ENCODE data around the gene FANK1. TPM values are rescaled to one million over a fixed set of nuclear protein-coding genes. Genes with fewer than 3 reads are reported as not detected.

FANK1 gene
- total RNA-seq, 2 experiments from 2014 or later: 0.25 TPM; not detected in 1

DNA sequence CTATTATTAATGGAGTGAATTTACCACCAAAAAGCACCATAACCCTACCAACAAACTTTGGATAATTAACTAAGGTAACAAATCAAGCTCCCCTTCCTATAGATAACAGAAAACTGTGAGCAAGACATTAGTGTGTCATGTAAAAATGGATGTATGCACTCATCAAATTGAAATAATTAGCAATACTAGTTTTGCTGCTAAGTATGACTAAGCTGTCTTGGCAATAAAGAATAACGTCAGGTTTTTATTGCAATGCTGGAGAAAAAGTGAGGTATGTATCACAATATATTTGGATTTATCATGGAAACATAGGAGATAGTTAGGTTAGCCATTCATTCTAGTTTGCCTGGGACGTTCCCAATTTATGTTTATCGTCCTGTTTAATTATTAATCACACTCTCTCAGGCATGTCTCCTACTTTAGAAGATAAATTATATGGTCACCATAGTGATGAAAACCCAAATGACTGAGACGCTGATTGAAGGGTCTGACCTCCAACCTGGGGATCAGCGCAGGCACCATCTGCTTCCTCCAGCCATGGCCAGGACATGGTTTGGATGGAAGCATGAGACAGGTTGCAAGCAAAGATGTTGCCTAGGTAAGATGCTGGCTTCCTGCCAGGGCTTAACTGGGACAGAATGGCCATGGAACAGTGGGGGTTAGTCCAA, 125.6 kb downstream of the FANK1 start:
- no peak overlapping the region for H3K4me3 Mint-ChIP-seq
- DNase-seq (no peak), ATAC-seq (ENCODE audit: poor library complexity) (no peak)
- H3K36me3 Mint-ChIP-seq (ENCODE audit: low read depth): no peaks in the 10 kb centered on the region
- no peaks in the 10 kb centered on the region for H3K4me1 ChIP-seq (ENCODE audit: insufficient read depth, low read length)
- no peaks in the 10 kb centered on the region for H3K27me3 Mint-ChIP-seq
- H3K27ac ChIP-seq (ENCODE audit: low read depth in 1 of 2, low read length in 2 of 2): no peak overlapping the region
- intact Hi-C loops (cut with DNase I, micrococcal nuclease): no loop called here
- no peak overlapping the region for H3K27ac Mint-ChIP-seq
- CTCF ChIA-PET: no interaction called here
- no peaks in the 10 kb centered on the region for H3K9me3 Mint-ChIP-seq
- no peaks in the 10 kb centered on the region for H3K4me1 Mint-ChIP-seq (ENCODE audit: low read depth)
- H3K4me3 ChIP-seq (ENCODE audit: low read length): no peak overlapping the region
- H3K36me3 ChIP-seq (ENCODE audit: insufficient read depth, low read length): no peaks in the 10 kb centered on the region
- TF ChIP-seq, protein P1, sequence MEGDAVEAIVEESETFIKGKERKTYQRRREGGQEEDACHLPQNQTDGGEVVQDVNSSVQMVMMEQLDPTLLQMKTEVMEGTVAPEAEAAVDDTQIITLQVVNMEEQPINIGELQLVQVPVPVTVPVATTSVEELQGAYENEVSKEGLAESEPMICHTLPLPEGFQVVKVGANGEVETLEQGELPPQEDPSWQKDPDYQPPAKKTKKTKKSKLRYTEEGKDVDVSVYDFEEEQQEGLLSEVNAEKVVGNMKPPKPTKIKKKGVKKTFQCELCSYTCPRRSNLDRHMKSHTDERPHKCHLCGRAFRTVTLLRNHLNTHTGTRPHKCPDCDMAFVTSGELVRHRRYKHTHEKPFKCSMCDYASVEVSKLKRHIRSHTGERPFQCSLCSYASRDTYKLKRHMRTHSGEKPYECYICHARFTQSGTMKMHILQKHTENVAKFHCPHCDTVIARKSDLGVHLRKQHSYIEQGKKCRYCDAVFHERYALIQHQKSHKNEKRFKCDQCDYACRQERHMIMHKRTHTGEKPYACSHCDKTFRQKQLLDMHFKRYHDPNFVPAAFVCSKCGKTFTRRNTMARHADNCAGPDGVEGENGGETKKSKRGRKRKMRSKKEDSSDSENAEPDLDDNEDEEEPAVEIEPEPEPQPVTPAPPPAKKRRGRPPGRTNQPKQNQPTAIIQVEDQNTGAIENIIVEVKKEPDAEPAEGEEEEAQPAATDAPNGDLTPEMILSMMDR (IDR thresholded peaks at IDR 0.05): no peak
- H3K27me3 ChIP-seq (ENCODE audit: control insufficient read depth in 1 of 2, insufficient read depth in 2 of 2, low read length in 2 of 2): no peaks in the 10 kb centered on the region
- POLR2A ChIA-PET: no interaction called here
- peaks cover 0 to 4% of the 10 kb centered on the region in 2 experiments for H3K9me3 ChIP-seq (ENCODE audit: control insufficient read depth in 1 of 2, insufficient read depth in 1 of 2, low read length in 2 of 2)

DNA sequence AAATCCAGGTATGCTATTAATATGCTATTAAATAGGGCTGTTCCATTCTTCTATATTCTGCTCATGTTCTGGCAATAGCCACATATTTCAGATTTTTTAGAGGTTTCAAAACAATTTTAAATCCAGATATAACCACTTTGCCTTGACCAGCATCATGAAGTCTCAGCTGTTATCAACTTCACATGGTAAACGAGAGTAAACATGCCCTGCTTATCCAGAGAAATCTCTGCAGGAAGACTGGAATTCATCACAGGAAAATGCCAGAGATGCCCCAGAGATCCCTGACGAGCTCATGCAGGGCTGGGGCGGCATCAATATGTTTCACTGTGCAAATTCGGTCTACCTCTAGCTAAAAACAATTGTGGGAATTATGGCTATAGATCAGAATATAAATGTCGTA, 126.5 kb downstream of the FANK1 start:
- Mint-ChIP-seq H3K4me1 (ENCODE audit: low read depth) (no peaks in the 10 kb centered on the region), H3K9me3 (peaks cover 5% of the 10 kb centered on the region), H3K27ac (no peak overlapping the region), H3K36me3 (ENCODE audit: low read depth) (no peaks in the 10 kb centered on the region), H3K27me3 (no peaks in the 10 kb centered on the region), H3K4me3 (no peak overlapping the region)
- intact Hi-C loops (cut with DNase I, micrococcal nuclease): no loop called here
- TF ChIP-seq, protein P1 (IDR thresholded peaks at IDR 0.05): no peak
- no peak overlapping the region for H3K27ac ChIP-seq (ENCODE audit: low read depth in 1 of 2, low read length in 2 of 2)
- ATAC-seq (ENCODE audit: poor library complexity) (no peak), DNase-seq (no peak)
- H3K27me3 ChIP-seq (ENCODE audit: control insufficient read depth in 1 of 2, insufficient read depth in 2 of 2, low read length in 2 of 2): no peaks in the 10 kb centered on the region
- H3K36me3 ChIP-seq (ENCODE audit: insufficient read depth, low read length): no peaks in the 10 kb centered on the region
- peaks cover 0 to 4% of the 10 kb centered on the region in 2 experiments for H3K9me3 ChIP-seq (ENCODE audit: control insufficient read depth in 1 of 2, insufficient read depth in 1 of 2, low read length in 2 of 2)
- H3K4me3 ChIP-seq (ENCODE audit: low read length): no peak overlapping the region
- POLR2A ChIA-PET: no interaction called here
- no peaks in the 10 kb centered on the region for H3K4me1 ChIP-seq (ENCODE audit: insufficient read depth, low read length)
- CTCF ChIA-PET: no interaction called here

DNA sequence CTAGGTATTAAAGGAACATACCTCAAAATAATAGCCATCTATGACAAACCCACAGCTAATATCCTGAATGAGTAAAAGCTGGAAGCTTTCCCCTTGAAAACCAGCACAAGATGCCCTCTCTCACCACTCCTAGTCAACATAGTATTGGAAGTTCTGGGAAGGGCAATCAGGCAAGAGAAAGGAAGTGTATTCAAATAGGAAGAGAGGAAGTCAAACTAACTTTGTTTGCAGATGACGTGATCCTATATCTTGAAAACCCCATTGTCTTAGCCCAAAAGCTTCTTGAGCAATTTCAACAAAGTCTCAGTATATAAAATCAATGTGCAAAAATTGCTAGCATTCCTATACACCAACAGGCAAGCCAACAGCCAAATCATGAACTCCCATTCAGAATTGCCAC, 131.3 kb downstream of the FANK1 start:
- POLR2A ChIA-PET: no interaction called here
- ATAC-seq (ENCODE audit: poor library complexity) (no peak), DNase-seq (no peak)
- no peak overlapping the region for H3K27ac Mint-ChIP-seq
- peaks cover 13% of the 10 kb centered on the region for H3K9me3 Mint-ChIP-seq
- H3K27me3 ChIP-seq (ENCODE audit: control insufficient read depth in 1 of 2, insufficient read depth in 2 of 2, low read length in 2 of 2): no peaks in the 10 kb centered on the region
- no peaks in the 10 kb centered on the region for H3K27me3 Mint-ChIP-seq
- H3K27ac ChIP-seq (ENCODE audit: low read depth in 1 of 2, low read length in 2 of 2): no peak overlapping the region
- H3K9me3 ChIP-seq (ENCODE audit: control insufficient read depth in 1 of 2, insufficient read depth in 1 of 2, low read length in 2 of 2): no peaks in the 10 kb centered on the region
- no peak overlapping the region for H3K4me3 ChIP-seq (ENCODE audit: low read length)
- no peak overlapping the region for H3K4me3 Mint-ChIP-seq
- no peaks in the 10 kb centered on the region for H3K4me1 ChIP-seq (ENCODE audit: insufficient read depth, low read length)
- intact Hi-C loops (cut with DNase I, micrococcal nuclease): no loop called here
- no peaks in the 10 kb centered on the region for H3K36me3 Mint-ChIP-seq (ENCODE audit: low read depth)
- H3K4me1 Mint-ChIP-seq (ENCODE audit: low read depth): no peaks in the 10 kb centered on the region
- CTCF ChIA-PET: no interaction called here
- no peaks in the 10 kb centered on the region for H3K36me3 ChIP-seq (ENCODE audit: insufficient read depth, low read length)
- TF ChIP-seq, protein P1 (IDR thresholded peaks at IDR 0.05): no peak
